BE2C (cell line): ENCODE results near the gene KCNN3.

Experiments
- DNase-seq: peaks from one replicate; pipeline ENCODE4 v3.0.0-alpha.2; 2020
- H3K27me3 ChIP-seq: fragments of 250-450 bp; sonication (Bioruptor Pico); 2 replicates; pipeline ENCODE4 v1.5.1; 2020; ENCODE audit warnings: mild to moderate bottlenecking
- H3K36me3 ChIP-seq: fragments of 250-450 bp; sonication (Bioruptor Pico); 2 replicates; pipeline ENCODE4 v1.5.1; 2020; ENCODE audit warnings: mild to moderate bottlenecking
- H3K4me1 ChIP-seq: fragments of 250-450 bp; sonication (Bioruptor Pico); 2 replicates; pipeline ENCODE4 v1.5.1; 2020
- H3K4me3 ChIP-seq: 2 replicates; pipeline ENCODE4 v1.5.1; 2011; ENCODE audit warnings: low read depth, low read length
- H3K9me3 ChIP-seq: fragments of 250-450 bp; sonication (Bioruptor Pico); 2 replicates; pipeline ENCODE4 v1.5.1; 2020
- CTCF ChIP-seq: IDR thresholded peaks from 2 replicates; pipeline ENCODE4 v1.5.1; 2012; ENCODE audit warnings: mild to moderate bottlenecking, low read depth, low read length

Gene KCNN3

GRCh38 chr1:154794608-154795007 is 75.5 kb downstream of the KCNN3 start:
- Histone ChIP-seq H3K27me3 (no peaks in the 10 kb centered on the region), H3K4me1 (no peaks in the 10 kb centered on the region; the same call in 1 of the 2 replicates), H3K9me3 (no peaks in the 10 kb centered on the region), H3K36me3 (no peaks in the 10 kb centered on the region), H3K4me3 (no peak overlapping the region)
- no peak for DNase-seq
- no peak for TF ChIP-seq CTCF

GRCh38 chr1:154793685-154794084 is 76.4 kb downstream of the KCNN3 start:
- H3K4me1 ChIP-seq: no peaks in the 10 kb centered on the region; the same call in 1 of the 2 replicates
- no peak for TF ChIP-seq CTCF
- H3K36me3 ChIP-seq: no peaks in the 10 kb centered on the region
- no peaks in the 10 kb centered on the region for H3K27me3 ChIP-seq
- H3K9me3 ChIP-seq: no peaks in the 10 kb centered on the region
- no peak overlapping the region for H3K4me3 ChIP-seq
- DNase-seq: no peak

- no peak for TF ChIP-seq CTCF
- Histone ChIP-seq H3K4me1 (no peaks in the 10 kb centered on the region; the same call in 1 of the 2 replicates), H3K9me3 (no peaks in the 10 kb centered on the region), H3K27me3 (no peaks in the 10 kb centered on the region), H3K36me3 (no peaks in the 10 kb centered on the region), H3K4me3 (no peak overlapping the region)
- no peak for DNase-seq
These were observed 77.2 kb downstream of the KCNN3 start for GRCh38 chr1:154792899-154793298.

- TF ChIP-seq CTCF: no peak
- Histone ChIP-seq H3K4me3 (no peak overlapping the region), H3K4me1 (peaks cover 4% of the 10 kb centered on the region; the same call in 1 of the 2 replicates), H3K36me3 (no peaks in the 10 kb centered on the region), H3K9me3 (no peaks in the 10 kb centered on the region), H3K27me3 (no peaks in the 10 kb centered on the region)
- DNase-seq: no peak
These were observed 78.6 kb downstream of the KCNN3 start for GRCh38 chr1:154791292-154792166.

- DNase-seq: no peak
- H3K27me3 ChIP-seq: no peaks in the 10 kb centered on the region
- H3K9me3 ChIP-seq: no peaks in the 10 kb centered on the region
- no peaks in the 10 kb centered on the region for H3K36me3 ChIP-seq
- no peak for TF ChIP-seq CTCF
- H3K4me3 ChIP-seq: no peak overlapping the region
- H3K4me1 ChIP-seq: peaks cover 4% of the 10 kb centered on the region; the same call in 1 of the 2 replicates
These were observed 81.2 kb downstream of the KCNN3 start for GRCh38 chr1:154788886-154789285.
